Cardiac septum (tissue), 1 donor: ENCODE results near the gene EHD1. TPM values are rescaled to one million over a fixed set of nuclear protein-coding genes. Genes with fewer than 3 reads are reported as not detected.
"Not testable (repeated sequence)": the region's sequence is repeated elsewhere in the genome, so short reads cannot be mapped to it uniquely, and the experiment has no call there.

Source experiments
- DNase-seq: peaks from one replicate; pipeline ENCODE4 v3.0.0-alpha.2; 2020; ENCODE audit warnings: low spot score
- intact Hi-C: fragments of 100-400 bp; cut with DNase I; formaldehyde crosslinking; loops from one replicate; pipeline ENCODE4 v1.14.0; 2022
- total RNA-seq: library from RNA; stranded (reverse); fragmentation: NEBNext Ultra II Directional; extraction: Animal tissue kit (Norgen Biotek cat#: 25700); gene quantifications from one replicate; pipeline ENCODE4 v1.2.1, GENCODE V29; 2021
- donor health status: DM: no; HTN: no; CAD: no.

Gene EHD1
- total RNA-seq, 1 donor from 2014 or later: 50.9 TPM

DNA sequence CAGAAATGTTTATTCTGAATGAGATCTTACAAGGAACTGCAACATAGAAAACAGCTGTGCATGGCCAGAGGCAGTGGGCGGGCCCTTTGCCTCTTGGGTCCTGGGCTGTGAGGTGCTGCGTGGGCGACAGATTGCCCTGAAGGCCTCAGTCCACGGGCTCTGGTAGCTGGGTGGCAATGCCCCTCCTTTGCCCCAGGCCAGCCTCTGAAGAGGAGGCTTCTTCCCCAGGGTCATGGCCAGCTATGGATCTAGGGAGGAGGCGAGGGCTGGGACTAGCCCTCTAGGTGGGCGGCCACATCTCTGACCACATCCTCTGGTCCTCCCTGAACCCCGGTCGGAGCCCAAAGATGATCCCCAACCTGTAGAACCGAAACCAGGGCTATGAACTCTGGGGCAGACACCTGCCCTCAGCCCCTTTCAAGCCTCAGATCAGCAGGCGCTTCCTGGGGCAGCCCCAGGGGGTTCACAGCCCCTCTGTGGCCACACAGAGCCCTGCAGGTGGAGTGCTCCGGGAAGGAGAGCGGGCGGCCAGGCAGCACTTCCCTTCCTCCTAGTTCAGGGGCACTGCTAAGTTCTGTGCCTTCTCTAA is 27.3 kb downstream of the EHD1 start:
- DNase-seq: no peak
- intact Hi-C loops: no loop called here

DNA sequence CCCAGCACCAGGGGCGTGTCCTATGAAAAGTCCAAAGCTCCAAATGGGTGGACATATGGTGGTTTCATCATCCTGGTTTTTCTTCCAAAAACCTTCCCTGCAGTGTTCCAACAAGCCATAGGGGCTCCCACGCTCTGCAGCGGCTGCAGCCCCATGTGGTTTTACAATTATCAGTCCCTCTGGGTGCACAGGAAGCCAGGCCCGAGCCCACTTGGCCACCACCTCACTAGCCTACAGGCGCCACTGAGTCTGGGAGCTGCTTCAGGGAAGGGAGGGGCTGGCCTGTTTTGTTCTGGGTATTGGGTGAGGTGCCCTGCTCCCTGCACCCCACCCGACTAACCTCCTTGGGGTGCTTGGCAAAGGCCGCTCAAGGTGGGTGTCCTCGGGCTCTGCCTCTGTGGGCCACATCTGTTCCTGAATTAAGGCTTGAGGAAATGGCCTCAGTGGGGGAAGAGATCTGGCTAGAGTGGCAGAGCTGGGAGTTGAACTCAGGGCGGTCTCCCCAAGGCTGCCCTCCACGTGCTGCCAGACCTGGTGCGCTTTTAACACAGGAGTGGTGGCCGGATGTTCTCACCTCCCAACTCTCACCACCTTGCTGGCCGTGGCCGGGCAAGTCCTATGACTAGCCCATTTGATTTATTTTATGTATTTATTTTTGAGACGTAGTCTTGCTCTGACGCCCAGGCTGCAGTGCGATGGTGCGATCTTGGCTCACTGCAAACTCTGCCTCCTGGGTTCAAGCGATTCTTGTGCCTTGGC is 28.6 kb downstream of the EHD1 start:
- DNase-seq: no peak
- intact Hi-C loops: loop anchor here (2.0 to 10.0 kb wide), 3 partner anchors 163 to 269 kb away; partner anchors contain the start of gene ARL2

DNA sequence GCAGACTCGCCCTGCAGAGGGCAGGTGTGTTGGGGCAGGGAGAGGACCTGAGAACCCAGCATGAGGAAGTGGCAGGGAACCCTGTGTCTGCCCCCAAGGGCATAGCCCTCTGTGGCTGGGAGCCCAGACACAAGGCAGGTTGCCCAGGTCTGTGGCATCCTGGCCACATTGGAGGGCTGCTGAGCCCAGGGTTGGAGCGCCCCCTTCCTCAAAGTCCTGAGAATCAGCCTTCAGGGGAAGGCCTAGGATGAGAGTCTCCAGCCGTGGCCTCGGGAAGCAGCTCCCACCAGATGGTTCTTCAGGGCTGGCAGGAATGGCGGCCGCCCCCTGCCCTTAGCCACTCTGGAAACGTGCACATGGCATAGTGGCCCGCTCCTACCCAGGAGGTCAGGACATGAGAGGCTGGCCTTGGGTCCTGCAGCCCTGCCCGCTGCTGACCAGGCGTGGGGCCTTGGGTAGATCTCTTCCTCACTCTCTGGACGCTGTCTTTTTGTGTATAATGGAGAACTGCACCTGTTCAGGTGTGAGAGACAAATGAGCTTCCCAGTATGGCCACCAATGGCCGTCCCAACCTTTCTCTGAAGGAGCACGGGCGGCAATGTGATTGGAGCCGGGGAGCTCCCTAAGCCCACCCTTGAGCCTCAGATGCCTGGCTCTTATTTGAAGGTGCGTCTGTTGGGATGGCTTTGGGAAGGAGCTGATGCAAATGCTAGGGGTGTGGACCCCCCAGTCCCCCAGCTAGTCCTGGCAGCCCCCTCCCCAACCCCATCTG is 29.4 kb downstream of the EHD1 start:
- intact Hi-C loops: loop anchor here (2.0 to 10.0 kb wide), 3 partner anchors 163 to 270 kb away; partner anchors contain the start of gene ARL2

DNA sequence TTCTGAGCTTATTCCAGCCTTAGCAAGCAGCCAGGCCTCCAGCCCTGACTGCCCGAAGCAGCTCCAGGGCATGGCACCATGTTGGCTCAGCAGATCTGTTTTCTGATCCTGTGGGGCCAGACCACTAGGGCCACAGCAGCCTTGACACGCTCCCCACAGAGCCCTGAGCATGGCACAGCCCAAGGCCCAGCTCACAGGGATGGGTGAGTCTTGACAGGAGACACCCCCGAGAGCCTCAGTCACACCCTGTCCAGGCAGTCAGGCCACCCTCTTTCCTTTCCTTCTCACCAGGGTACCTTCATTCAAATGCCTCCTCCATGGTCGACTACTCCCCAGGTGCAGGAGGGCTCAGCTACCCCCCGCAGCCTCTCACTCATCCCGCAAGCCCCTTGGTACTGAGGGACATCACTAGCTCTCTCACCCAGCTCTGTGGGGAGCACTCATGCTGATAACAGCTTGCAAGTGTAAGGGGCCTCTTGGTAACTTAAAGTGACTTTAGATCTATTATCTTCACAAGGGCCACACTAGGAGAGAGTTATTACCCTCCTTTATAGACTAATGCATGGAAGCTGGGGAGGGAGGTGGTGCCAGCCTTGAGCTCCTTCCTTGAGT is 30.1 kb downstream of the EHD1 start:
- no peak for DNase-seq
- intact Hi-C loops: loop anchor here (2.0 to 10.0 kb wide), 3 partner anchors 164 to 270 kb away; partner anchors contain the start of gene ARL2

More for the DNA sequence above, 29.4 kb downstream of the EHD1 start:
- DNase-seq: no peak

DNA sequence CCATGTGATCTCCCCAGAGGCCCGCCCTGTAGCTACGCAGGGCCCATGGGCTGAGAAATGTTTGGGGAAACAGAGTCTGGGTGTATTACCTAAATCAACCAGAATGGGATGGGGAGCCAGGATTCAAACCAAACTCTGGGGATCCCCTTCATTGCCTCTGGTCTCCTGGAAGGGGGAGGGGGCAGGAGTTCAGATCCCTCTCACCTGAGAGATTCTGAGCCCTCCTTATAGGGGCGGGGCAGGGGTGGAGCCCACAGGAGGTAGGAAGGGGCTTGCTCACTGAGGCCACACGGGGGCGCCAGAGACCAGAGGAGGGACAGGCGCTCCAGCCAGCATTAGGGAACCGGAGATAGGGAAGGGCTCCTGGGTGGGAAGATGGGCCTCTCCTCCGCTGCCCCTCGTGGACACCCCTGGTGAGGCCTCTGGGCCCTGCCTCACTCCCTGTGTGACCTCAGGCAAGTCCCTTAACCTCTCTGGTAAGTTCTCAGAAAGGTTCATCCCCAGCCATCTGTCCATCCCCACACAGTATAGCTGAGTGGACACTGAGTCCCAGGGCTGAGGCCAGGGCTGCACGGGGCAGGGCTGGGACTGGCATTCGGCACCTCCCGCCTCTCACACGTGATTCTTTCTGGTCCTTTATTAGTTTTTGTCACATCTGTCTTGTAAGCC is 31.3 kb downstream of the EHD1 start:
- peak; percentile 96 for DNase-seq
- intact Hi-C loops: loop anchor here (1.0 to 10.0 kb wide), 3 partner anchors 47 to 228 kb away; partner anchors contain the start of gene ARL2

DNA sequence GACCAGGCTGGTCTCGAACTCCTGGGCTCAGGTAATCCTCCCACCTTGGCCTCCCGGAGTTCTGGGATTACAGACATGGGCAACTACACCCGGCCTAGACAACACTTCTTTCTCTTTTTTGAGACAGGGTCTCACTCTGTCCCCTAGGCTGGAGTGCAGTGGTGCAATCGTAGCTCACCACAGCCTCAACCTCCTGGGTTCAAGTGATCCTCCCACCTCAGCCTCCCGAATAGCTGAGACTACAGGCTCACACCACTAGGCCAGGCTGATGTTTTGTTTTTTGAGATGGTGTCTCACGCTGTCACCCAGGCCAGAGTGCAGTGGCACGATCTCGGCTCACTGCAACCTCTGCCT is 32.7 kb downstream of the EHD1 start:
- intact Hi-C loops: loop anchor here (5.0 to 10.0 kb wide), 2 partner anchors 167 to 229 kb away; partner anchors contain the start of gene ARL2
- not testable (repeated sequence) for DNase-seq

DNA sequence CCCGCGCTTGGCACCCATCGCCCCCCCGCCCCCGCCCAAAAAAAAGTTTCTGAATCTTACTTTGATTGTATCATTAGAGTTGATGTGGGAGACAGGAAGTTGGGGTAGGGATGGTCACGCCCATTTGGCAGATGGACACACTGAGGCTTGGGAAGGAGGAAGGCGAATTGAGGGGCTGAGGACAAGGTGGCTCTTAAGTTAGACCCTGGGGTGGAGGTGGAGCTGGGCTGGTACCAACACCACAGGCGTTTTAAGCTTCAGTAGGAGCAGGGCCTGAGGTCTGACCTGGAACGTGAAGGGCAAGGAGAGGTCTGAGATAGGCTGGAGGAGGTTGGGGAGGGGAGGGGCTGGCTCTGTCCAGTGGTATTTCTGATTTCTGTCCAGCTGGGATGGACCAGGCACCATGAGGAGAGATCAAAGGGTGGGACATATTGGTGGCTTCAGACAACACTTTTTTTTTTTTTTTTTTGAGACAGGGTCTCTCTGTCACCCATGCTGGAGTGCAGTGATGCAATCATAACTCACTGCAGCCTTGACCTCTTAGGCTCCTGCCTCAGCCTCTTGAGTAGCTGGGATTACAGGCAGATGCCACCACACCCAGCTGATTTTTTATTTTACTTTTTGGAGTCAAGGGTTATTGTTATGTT is 33.2 kb downstream of the EHD1 start:
- intact Hi-C loops: loop anchor here (5.0 to 10.0 kb wide), 2 partner anchors 167 to 230 kb away; partner anchors contain the start of gene ARL2
- no peak for DNase-seq

DNA sequence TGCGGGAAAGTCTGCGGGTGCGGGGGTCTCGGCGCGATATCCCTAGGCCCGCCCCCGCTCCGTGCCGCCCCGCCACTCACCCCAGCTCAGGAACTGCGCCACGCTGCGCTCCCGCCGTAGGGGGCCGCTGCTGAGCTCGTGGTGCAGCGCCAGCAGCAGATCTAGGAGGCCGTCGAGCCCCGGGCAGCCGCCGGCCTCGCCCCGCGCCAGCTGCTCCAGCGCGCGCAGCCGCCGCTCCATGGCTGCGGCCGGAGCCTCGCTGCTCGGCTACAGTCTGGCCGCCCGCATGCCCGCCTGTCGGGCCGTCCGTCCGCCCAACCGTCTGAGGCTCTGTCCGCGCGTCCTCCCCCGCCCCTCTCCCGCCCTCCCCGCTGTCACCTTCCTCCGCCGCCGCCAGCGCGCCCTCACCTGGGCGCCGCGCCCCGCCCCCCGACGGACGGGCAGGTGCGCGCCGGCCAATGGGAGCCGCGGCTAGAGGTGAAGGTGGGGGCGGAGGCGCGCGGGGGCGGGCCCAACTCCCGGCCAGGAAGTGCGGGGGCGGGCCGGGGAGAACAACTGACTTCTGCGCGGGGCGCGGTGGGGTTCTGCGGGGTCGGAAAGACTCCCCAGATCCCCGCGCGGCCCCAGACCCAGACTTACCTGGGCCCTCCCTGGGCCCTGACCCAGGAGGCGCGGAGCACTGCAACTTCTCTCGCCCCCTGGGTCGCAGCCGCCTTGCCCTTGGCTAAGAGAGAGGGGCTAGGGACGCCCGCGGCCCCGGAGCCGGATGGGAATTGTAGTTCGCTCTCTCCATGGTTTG is 33.9 kb downstream of the EHD1 start, which contains the start of gene CDC42BPG:
Gene CDC42BPG (minus strand): TSS at position 324 of the 799 bp plus-strand sequence. CDS start 84 bp downstream, at position 240.
- DNase-seq: no peak
- intact Hi-C loops: loop anchor here (5.0 to 10.0 kb wide), 2 partner anchors 168 to 230 kb away; partner anchors contain the start of gene ARL2

DNA sequence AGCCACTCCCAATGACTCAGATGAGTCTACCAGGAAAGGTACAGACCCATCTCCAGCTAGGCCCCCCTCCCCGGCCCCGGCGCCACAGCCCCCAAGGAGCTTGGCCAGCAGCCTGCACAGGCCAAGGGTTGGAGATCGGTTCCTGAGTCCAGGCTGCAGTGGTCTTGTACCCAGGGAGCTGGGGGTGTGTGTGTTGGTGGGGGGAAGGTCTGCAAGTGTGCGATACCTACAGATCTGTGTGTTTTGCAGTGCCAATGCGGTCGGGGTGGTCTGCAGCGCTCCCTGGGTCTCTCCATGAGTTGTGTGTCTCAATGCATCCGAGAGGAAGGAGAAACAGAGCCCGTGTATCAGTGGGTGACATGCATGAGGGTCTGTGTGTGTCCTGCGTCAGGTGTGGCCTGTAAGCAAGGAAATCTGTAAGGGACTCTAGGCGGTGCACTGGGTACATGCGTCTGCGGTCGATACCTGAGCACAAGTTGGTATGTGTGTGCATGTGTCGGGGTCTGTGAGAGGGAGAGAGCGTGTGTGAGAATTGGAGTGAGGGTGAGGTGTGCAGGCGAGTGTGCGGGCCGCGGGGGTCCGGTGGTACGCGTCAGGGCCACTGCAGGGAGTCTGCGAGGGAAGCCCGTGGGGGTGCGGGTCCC is 34.6 kb downstream of the EHD1 start:
- DNase-seq: no peak
- intact Hi-C loops: loop anchor here (10.0 kb wide), 1 partner anchor 231 kb away; no protein-coding TSS in a partner anchor

DNA sequence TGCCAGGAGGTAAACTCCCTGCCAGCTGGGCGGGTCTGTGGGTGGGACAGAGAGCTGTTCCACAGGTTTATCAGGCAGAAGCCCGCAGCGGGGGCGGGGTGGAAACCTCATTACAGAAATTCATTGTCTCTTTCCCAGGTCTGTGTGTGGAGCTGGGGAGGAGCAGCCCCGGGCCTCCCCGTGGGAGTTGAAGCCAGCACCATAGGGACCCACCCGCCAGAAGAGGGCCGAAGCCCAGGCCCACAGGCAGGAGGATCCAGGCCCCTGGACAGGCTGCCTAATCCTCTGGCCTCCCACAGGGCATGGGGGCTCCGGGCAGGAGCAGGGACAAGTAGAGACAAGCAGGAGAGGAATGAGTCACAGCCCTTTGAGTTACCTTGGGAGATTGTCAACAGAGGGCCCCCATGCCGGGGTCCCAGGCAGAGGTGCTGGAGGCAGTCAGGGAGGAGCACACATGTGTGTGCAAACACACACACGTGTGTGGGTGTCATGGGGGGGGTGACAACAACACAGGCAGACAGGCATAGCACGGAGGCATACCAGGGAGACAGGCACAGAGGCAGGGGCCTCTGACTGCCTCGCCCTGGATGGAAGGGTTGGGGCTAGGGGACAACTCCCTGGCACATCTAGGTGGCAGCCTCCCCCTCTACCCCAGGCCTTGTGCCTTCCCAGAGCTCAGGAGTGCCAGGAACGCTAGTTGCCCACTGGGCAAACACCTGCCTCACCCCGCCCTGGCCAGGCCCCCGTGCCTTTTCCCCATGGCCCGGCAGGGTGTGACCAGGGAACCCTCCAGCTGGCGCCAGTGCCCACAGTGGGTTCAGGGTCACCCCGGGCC is 35.4 kb downstream of the EHD1 start:
- intact Hi-C loops: loop anchor here (10.0 kb wide), 1 partner anchor 232 kb away; no protein-coding TSS in a partner anchor
- no peak for DNase-seq

DNA sequence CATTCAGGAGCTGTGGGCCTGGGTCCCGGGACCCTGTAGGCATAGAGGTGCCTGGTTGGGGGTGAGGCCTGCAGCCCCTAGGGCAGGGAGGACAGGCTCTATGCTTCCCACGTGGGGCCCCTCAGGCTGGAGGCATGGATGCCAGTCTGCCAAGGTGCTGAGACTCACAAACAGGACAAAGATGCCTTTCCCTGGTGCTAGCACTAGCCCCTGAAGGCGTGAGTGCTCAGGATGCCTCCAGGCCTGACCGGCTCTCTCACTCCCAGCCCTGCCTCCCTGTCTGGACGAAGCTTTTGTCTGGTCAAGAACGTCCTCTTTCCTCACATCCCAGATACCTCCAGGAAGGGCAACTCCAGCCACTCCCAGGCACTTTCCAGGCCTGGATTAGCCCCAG is 36.1 kb downstream of the EHD1 start:
- DNase-seq: no peak
- intact Hi-C loops: loop anchor here (10.0 kb wide), 1 partner anchor 232 kb away; no protein-coding TSS in a partner anchor

DNA sequence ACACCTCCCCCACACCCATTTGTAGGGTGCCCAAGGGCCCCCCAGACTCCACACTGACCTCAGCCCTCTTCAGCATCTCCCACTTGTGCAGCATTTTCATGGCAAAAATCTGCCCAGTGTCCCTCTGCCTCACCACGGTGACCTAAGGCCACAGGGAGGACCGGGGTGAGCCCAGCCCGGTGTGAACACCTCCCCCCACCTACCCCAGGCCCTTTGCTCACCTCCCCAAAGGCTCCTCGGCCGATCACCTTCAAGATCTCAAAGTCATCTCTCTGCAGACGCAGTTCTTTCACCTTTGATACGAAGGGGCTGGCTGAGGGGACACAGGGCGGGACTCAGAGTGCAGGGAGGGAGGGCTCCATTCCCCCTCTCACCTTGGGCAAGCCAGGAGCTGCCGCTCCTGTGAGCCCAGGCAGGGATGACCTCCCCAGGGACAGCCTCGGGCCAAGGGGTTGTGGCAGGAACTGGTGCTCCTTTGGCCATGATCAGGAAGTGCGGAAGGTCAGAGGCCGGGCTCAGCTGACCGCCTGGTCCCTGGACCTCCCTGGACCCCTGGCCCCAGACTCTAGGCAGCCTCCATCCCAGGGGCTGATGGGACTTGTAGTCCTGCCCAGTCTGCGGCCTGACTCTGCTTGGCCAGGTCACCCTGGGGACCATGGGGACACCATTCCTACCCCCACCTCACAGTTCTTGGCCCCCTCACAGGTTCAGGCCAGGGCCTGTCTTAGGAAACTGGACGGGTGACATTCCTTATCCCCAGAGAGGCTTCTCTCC is 36.6 kb downstream of the EHD1 start:
- intact Hi-C loops: loop anchor here (10.0 kb wide), 1 partner anchor 233 kb away; no protein-coding TSS in a partner anchor
- DNase-seq: no peak

DNA sequence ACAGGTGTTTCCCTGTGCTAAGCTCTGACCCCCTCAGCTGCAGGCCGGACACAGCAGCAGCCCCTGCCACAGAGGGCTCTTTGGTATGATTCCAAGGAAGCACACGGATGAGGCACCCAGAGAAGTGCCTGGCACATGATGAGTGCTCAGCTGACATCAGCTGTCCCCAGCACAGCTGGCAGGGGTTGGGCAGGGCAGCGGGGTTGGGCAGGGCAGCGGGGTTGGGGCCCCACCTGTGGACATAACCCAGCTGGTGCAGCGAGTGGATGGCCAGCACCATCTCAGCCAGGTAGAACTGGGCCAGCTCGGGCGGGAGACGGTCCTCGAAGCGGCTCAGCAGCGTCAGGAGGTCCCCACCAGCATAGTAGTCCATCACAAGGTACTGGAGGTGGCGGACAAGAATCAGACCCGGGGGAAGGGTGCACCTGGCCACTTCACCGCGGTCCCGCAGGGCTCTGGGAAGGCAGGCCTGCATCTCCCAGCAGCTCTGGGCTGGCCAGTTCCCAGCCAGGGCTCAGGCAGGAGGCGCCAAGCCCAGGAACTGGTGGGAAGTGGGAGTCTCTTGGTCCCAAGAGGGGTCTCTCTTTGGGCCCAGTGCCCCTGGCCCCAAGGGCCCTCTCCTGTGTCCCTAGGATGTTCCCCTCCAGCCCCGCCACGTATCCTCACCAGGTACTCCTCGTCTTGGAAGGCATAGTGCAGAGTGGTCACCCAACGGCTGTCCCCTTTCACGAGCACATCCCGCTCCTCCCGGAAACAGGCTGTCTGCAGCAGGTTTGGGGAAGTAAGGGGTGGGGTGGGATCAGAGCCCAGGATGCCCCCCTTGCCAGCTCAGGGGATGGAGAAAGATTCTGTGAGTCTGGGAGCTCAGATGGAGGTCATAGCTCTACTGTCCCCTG is 38.3 kb downstream of the EHD1 start:
- intact Hi-C loops: loop anchor here (10.0 kb wide), 1 partner anchor 235 kb away; no protein-coding TSS in a partner anchor
- no peak for DNase-seq

DNA sequence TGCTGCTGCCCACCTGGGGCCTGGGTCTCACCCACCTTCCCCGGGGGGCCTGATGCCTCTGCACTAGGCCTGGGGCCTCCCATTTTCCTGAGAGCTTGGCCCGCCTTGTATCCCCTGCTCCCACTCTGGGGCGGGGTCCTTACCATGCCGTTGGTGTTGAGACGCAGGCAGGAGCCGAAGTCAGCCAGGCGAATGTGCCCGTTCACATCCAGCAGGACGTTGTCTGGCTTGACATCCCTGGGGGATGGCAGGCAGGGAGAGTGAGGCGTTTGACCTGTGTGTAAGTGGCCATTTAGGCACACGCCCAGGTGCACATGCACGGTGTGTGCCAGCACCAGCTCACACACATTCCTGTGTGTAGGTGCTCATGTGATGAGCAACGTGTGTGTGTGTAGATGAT is 39.1 kb downstream of the EHD1 start:
- no peak for DNase-seq

More for the DNA sequence above, 39.1 kb downstream of the EHD1 start:
- intact Hi-C loops: no loop called here
